HCT116 (cell line): ENCODE data around the gene OR6B2. TPM values are rescaled to one million over a fixed set of nuclear protein-coding genes. Genes with fewer than 3 reads are reported as not detected.

Experiments
- ATAC-seq: fragments of 200-7000 bp; cut with Tn5 transposase; 2 replicates; pipeline ENCODE4 v1.9.1; 2020; ENCODE audit warnings: mild to moderate bottlenecking, moderate library complexity
- BruUV-seq: library from RNA; stranded (reverse); fragments of 400-500 nt; replicated peaks from 2 replicates; lab custom pipeline; 2021; lab: Mats Ljungman, UMichigan
- CTCF ChIA-PET: fragments of 300-600 bp; sonication (Branson Sonifier 250); formaldehyde crosslinking; loops from one replicate; lab custom pipeline; 2021; ENCODE audit warnings: antibody characterized with exemption; lab: Charles Lee
- POLR2A ChIA-PET: fragments of 300-600, 350-600 bp; sonication (Branson Sonifier 250); formaldehyde crosslinking; loops from one replicate; lab custom pipeline; 2021; ENCODE audit warnings: antibody characterized with exemption; lab: Charles Lee
- RAD21 ChIA-PET, 2 experiments: fragments of 300-600 bp; sonication (Branson Sonifier 250); formaldehyde crosslinking; loops; one replicate each; lab custom pipeline; 2023; ENCODE audit warnings: low total read pairs in 2 of 2; ENCODE audit not compliant: uncharacterized antibody in 2 of 2, unreplicated experiment in 2 of 2, low non-redundant PET in 1 of 2; lab: Charles Lee
- DNase-seq: peaks from one replicate; pipeline ENCODE4 v3.0.0-alpha.2; 2010; ENCODE audit warnings: low read depth, low spot score
- H2AFZ ChIP-seq: fragments of 200-600 bp; shearing (Covaris generic), sonication (generic); 2 replicates; pipeline ENCODE4 v1.6.1; 2017; ENCODE audit warnings: low read depth, mixed run types, mixed read lengths, antibody characterized with exemption, low read length; ENCODE audit not compliant: poor library complexity, severe bottlenecking
- H3K27ac ChIP-seq: 2 replicates; pipeline ENCODE4 v1.5.1; 2012; ENCODE audit warnings: low read depth, low read length
- H3K27me3 ChIP-seq: fragments of 200-600 bp; sonication (generic); 2 replicates; pipeline ENCODE4 v1.6.1; 2016; ENCODE audit warnings: mixed run types, low read length, mixed read lengths; ENCODE audit not compliant: insufficient read depth
- H3K36me3 ChIP-seq, 2 experiments: fragments of 200-500 bp in 1 of 2; fragments of 200-600 bp in 1 of 2; sonication (Bioruptor generic) in 1 of 2; sonication (generic) in 1 of 2; 2 replicates each; pipeline versions ENCODE4 v1.5.1 to v1.6.1; 2014 to 2016; ENCODE audit warnings: low read length in 2 of 2, inconsistent platforms in 1 of 2, mixed read lengths in 1 of 2, mixed run types in 1 of 2; ENCODE audit not compliant: insufficient read depth in 2 of 2, control insufficient read depth in 1 of 2
- H3K4me1 ChIP-seq, 2 experiments: fragments of 200-600 bp in 1 of 2; sonication (generic) in 1 of 2; 2 replicates each; pipeline versions ENCODE4 v1.5.1 to v1.6.1; 2012 to 2017; ENCODE audit warnings: low read length in 2 of 2, inconsistent platforms in 1 of 2, mild to moderate bottlenecking in 1 of 2, mixed read lengths in 1 of 2, mixed run types in 1 of 2, moderate library complexity in 1 of 2; ENCODE audit not compliant: insufficient read depth in 2 of 2, control insufficient read depth in 1 of 2
- H3K4me2 ChIP-seq: fragments of 200-600 bp; sonication (generic); 2 replicates; pipeline ENCODE4 v1.6.1; 2017; ENCODE audit warnings: mixed run types, low read length, mixed read lengths
- H3K4me3 ChIP-seq, 2 experiments: fragments of 200-600 bp in 1 of 2; sonication (generic) in 1 of 2; replicated peaks in 1 of 2; 2 replicates each; pipeline ENCODE4 v1.5.1; 2011 to 2016; ENCODE audit warnings: low read length in 2 of 2, control low read depth in 1 of 2, low read depth in 1 of 2, mild to moderate bottlenecking in 1 of 2, mixed read lengths in 1 of 2, mixed run types in 1 of 2
- H3K79me2 ChIP-seq: fragments of 200-600 bp; sonication (generic); 2 replicates; pipeline ENCODE4 v1.6.1; 2017; ENCODE audit warnings: mild to moderate bottlenecking, mixed run types, low read length, moderate library complexity, mixed read lengths; ENCODE audit not compliant: insufficient read depth
- H3K9ac ChIP-seq: fragments of 200-600 bp; sonication (generic); 2 replicates; pipeline ENCODE4 v1.6.1; 2016; ENCODE audit warnings: low read length, mixed read lengths
- H3K9me2 ChIP-seq: fragments of 200-600 bp; sonication (generic), shearing (Covaris generic); 2 replicates; pipeline ENCODE4 v1.6.1; 2017; ENCODE audit warnings: mixed run types, mild to moderate bottlenecking, moderate library complexity; ENCODE audit not compliant: insufficient read depth
- H3K9me3 ChIP-seq, 2 experiments: fragments of 200-500 bp in 1 of 2; fragments of 200-600 bp in 1 of 2; sonication (Bioruptor generic) in 1 of 2; sonication (generic) in 1 of 2; 2 replicates each; pipeline ENCODE4 v1.6.1; 2014 to 2017; ENCODE audit warnings: low read length in 2 of 2, mixed read lengths in 2 of 2, inconsistent platforms in 1 of 2, low read depth in 1 of 2, mild to moderate bottlenecking in 1 of 2, mixed run types in 1 of 2, moderate library complexity in 1 of 2; ENCODE audit not compliant: control insufficient read depth in 1 of 2, insufficient read depth in 1 of 2
- H4K20me1 ChIP-seq: fragments of 200-600 bp; sonication (generic), shearing (Covaris generic); 2 replicates; pipeline ENCODE4 v1.6.1; 2017; ENCODE audit warnings: mixed run types, mild to moderate bottlenecking, moderate library complexity; ENCODE audit not compliant: insufficient read depth
- CBX3 ChIP-seq: IDR thresholded peaks from 2 replicates; pipeline ENCODE4 v1.6.1; 2012; ENCODE audit warnings: low read depth
- CEBPB ChIP-seq: IDR thresholded peaks from 2 replicates; pipeline ENCODE4 v1.6.1; 2012; ENCODE audit warnings: low read depth
- EGR1 ChIP-seq: IDR thresholded peaks from 2 replicates; pipeline ENCODE4 v1.6.1; 2012; ENCODE audit warnings: low read depth
- EZH2phosphoT487 ChIP-seq: fragments of 200-600 bp; IDR thresholded peaks from 2 replicates; pipeline ENCODE4 v1.6.1; 2018; ENCODE audit warnings: antibody characterized with exemption, borderline replicate concordance
- FOSL1 ChIP-seq: IDR thresholded peaks from 2 replicates; pipeline ENCODE4 v1.6.1; 2012; ENCODE audit warnings: low read depth
- JUND ChIP-seq: IDR thresholded peaks from 2 replicates; pipeline ENCODE4 v1.6.1; 2012
- MAX ChIP-seq: IDR thresholded peaks from 2 replicates; pipeline ENCODE4 v1.6.1; 2012
- POLR2A ChIP-seq: IDR thresholded peaks from 2 replicates; pipeline ENCODE4 v1.7.0; 2011; ENCODE audit warnings: borderline replicate concordance; ENCODE audit not compliant: insufficient read depth, insufficient read length; ENCODE audit errors: extremely low read depth
- POLR2AphosphoS5 ChIP-seq: IDR thresholded peaks from 2 replicates; pipeline ENCODE4 v1.6.1; 2011; ENCODE audit warnings: mild to moderate bottlenecking, low read depth, low read length, moderate library complexity
- RAD21 ChIP-seq: IDR thresholded peaks from 2 replicates; pipeline ENCODE4 v1.6.1; 2012; ENCODE audit warnings: low read depth, mild to moderate bottlenecking
- SIN3A ChIP-seq: IDR thresholded peaks from 2 replicates; pipeline ENCODE4 v1.6.1; 2012; ENCODE audit warnings: low read depth
- SP1 ChIP-seq: IDR thresholded peaks from 2 replicates; pipeline ENCODE4 v1.6.1; 2012; ENCODE audit warnings: low read depth
- YY1 ChIP-seq: IDR thresholded peaks from 2 replicates; pipeline ENCODE4 v1.6.1; 2011; ENCODE audit warnings: low read length, low read depth, moderate library complexity, mild to moderate bottlenecking; ENCODE audit not compliant: insufficient replicate concordance; ENCODE audit errors: extremely low read depth
- ZFX ChIP-seq: fragments of 450-650 bp; IDR thresholded peaks from 2 replicates; pipeline ENCODE4 v1.6.1; 2017
- ZNF274 ChIP-seq: fragments of 200-500 bp; sonication (Bioruptor generic); IDR thresholded peaks from 2 replicates; pipeline ENCODE4 v1.6.1; 2014; ENCODE audit warnings: mild to moderate bottlenecking, low read depth, low read length, inconsistent platforms
- intact Hi-C: fragments of 100-400 bp; cut with micrococcal nuclease; formaldehyde crosslinking; loops from 2 replicates; pipeline ENCODE4 v1.10.0; 2022
- total RNA-seq: library from RNA; stranded (reverse); gene quantifications from one replicate; pipeline ENCODE4 v1.2.1, GENCODE V29; 2021; ENCODE audit not compliant: unreplicated experiment
- TF ChIP-seq, protein P1 (sequence below): IDR thresholded peaks from 2 replicates; pipeline ENCODE4 v1.6.1; 2011; ENCODE audit warnings: mild to moderate bottlenecking, low read length, moderate library complexity; ENCODE audit not compliant: insufficient replicate concordance; ENCODE audit errors: extremely low read depth
- TF ChIP-seq, protein P2 (sequence below): IDR thresholded peaks from 2 replicates; pipeline ENCODE4 v1.6.1; 2012; ENCODE audit warnings: low read depth

The OR6B2 gene
- total RNA-seq, 1 experiment from 2014 or later = not detected

GRCh38 chr2:240074545-240074944 lies 44.3 kb upstream of the OR6B2 start:
- CTCF ChIA-PET = no interaction called here
- no peak overlapping the region for H3K9ac ChIP-seq
- no TSS peak for BruUV-seq
- H4K20me1 ChIP-seq = no peaks in the 10 kb centered on the region
- no peak overlapping the region for H3K27ac ChIP-seq
- DNase-seq (no peak), ATAC-seq (no peak)
- 0 out of 4 replicates have a peak, but pooled peaks cover 0 to 4% of the 10 kb centered on the region in 2 experiments for H3K9me3 ChIP-seq
- H3K4me3 ChIP-seq = no peak overlapping the region
- H3K4me1 ChIP-seq = no peaks in the 10 kb centered on the region
- no peak for TF ChIP-seq MAX
- no peaks in the 10 kb centered on the region for H3K27me3 ChIP-seq
- RAD21 ChIA-PET = no interaction called here
- no peaks in the 10 kb centered on the region for H3K36me3 ChIP-seq
- POLR2A ChIA-PET = no interaction called here
- no peak overlapping the region for H3K4me2 ChIP-seq
- no peaks in the 10 kb centered on the region for H3K9me2 ChIP-seq
- H2AFZ ChIP-seq = no peak overlapping the region
- intact Hi-C loops = no loop called here
- H3K79me2 ChIP-seq = no peaks in the 10 kb centered on the region

DNA sequence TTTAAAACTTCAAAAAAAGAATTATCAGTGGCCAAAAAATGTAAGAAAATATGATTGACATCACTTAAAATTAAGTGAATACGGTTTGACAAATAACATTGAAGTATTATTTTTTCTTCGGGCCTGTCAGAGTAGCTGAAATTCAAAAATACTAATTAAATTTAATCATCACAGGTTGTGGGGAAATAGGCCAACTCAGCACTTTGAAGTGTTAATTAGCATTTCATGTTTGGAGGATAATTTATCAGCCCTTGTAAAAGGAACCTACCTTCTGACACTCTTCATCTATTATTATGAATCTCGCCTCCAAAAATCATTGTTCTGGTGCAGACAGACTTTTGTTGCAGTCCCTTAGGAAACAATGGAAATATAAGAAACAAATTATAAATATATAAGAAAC lies 40.7 kb upstream of the OR6B2 start:
- Histone ChIP-seq H3K36me3 (no peaks in the 10 kb centered on the region), H3K9ac (no peak overlapping the region), H3K9me3 (no peaks in the 10 kb centered on the region), H3K9me2 (no peaks in the 10 kb centered on the region), H2AFZ (no peak overlapping the region), H4K20me1 (no peaks in the 10 kb centered on the region), H3K27ac (no peak overlapping the region), H3K4me3 (no peak overlapping the region), H3K79me2 (no peaks in the 10 kb centered on the region), H3K4me2 (no peak overlapping the region), H3K4me1 (no peaks in the 10 kb centered on the region), H3K27me3 (no peaks in the 10 kb centered on the region)
- BruUV-seq = no TSS peak
- DNase-seq (no peak), ATAC-seq (no peak)
- intact Hi-C loops = no loop called here
- CTCF ChIA-PET = interaction anchor here (0.6 to 1.6 kb wide), 2 partner anchors 10 to 149 kb away, joined by 3 to 6 read pairs; no protein-coding TSS in a partner anchor
- RAD21 ChIA-PET = no interaction called here
- no peak for TF ChIP-seq RAD21
- TF ChIP-seq EGR1 = no peak
- TF ChIP-seq SIN3A = no peak
- no peak for TF ChIP-seq CBX3
- TF ChIP-seq EZH2phosphoT487 = no peak
- no peak for TF ChIP-seq POLR2AphosphoS5
- TF ChIP-seq, protein P1, sequence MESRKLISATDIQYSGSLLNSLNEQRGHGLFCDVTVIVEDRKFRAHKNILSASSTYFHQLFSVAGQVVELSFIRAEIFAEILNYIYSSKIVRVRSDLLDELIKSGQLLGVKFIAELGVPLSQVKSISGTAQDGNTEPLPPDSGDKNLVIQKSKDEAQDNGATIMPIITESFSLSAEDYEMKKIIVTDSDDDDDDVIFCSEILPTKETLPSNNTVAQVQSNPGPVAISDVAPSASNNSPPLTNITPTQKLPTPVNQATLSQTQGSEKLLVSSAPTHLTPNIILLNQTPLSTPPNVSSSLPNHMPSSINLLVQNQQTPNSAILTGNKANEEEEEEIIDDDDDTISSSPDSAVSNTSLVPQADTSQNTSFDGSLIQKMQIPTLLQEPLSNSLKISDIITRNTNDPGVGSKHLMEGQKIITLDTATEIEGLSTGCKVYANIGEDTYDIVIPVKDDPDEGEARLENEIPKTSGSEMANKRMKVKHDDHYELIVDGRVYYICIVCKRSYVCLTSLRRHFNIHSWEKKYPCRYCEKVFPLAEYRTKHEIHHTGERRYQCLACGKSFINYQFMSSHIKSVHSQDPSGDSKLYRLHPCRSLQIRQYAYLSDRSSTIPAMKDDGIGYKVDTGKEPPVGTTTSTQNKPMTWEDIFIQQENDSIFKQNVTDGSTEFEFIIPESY = no peak
- TF ChIP-seq ZNF274 = no peak
- no peak for TF ChIP-seq MAX
- TF ChIP-seq YY1 = no peak
- no peak for TF ChIP-seq CEBPB
- TF ChIP-seq ZFX = no peak
- no peak for TF ChIP-seq FOSL1
- no peak for TF ChIP-seq JUND
- TF ChIP-seq POLR2A = no peak
- TF ChIP-seq, protein P2, sequence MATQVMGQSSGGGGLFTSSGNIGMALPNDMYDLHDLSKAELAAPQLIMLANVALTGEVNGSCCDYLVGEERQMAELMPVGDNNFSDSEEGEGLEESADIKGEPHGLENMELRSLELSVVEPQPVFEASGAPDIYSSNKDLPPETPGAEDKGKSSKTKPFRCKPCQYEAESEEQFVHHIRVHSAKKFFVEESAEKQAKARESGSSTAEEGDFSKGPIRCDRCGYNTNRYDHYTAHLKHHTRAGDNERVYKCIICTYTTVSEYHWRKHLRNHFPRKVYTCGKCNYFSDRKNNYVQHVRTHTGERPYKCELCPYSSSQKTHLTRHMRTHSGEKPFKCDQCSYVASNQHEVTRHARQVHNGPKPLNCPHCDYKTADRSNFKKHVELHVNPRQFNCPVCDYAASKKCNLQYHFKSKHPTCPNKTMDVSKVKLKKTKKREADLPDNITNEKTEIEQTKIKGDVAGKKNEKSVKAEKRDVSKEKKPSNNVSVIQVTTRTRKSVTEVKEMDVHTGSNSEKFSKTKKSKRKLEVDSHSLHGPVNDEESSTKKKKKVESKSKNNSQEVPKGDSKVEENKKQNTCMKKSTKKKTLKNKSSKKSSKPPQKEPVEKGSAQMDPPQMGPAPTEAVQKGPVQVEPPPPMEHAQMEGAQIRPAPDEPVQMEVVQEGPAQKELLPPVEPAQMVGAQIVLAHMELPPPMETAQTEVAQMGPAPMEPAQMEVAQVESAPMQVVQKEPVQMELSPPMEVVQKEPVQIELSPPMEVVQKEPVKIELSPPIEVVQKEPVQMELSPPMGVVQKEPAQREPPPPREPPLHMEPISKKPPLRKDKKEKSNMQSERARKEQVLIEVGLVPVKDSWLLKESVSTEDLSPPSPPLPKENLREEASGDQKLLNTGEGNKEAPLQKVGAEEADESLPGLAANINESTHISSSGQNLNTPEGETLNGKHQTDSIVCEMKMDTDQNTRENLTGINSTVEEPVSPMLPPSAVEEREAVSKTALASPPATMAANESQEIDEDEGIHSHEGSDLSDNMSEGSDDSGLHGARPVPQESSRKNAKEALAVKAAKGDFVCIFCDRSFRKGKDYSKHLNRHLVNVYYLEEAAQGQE = no peak
- TF ChIP-seq SP1 = no peak
- POLR2A ChIA-PET = no interaction called here
